Fibroblast of the aortic adventitia (primary cell): ENCODE results near the gene CENPP. TPM values are rescaled to one million over a fixed set of nuclear protein-coding genes. Genes with fewer than 3 reads are reported as not detected.

Experiments used
- DNase-seq: peaks from one replicate; pipeline ENCODE4 v3.0.0-alpha.2; 2010; ENCODE audit warnings: low read depth
- H3K4me3 ChIP-seq: 2 replicates; pipeline ENCODE4 v1.5.1; 2011; ENCODE audit warnings: low read depth, mild to moderate bottlenecking, control low read depth, low read length, moderate library complexity
- CTCF ChIP-seq: IDR thresholded peaks from 2 replicates; pipeline ENCODE4 v1.5.1; 2011; ENCODE audit warnings: mild to moderate bottlenecking, low read length, control low read depth, inconsistent platforms; ENCODE audit not compliant: insufficient read depth
- total RNA-seq: library from RNA; depleted of rRNA; stranded (reverse); fragments of >200 nt; gene quantifications from 2 replicates; pipeline ENCODE4 v1.2.3, GENCODE V29; 2012; ENCODE audit warnings: low replicate concordance

The CENPP gene
- total RNA-seq, 1 donor, result 19.3 TPM

DNA sequence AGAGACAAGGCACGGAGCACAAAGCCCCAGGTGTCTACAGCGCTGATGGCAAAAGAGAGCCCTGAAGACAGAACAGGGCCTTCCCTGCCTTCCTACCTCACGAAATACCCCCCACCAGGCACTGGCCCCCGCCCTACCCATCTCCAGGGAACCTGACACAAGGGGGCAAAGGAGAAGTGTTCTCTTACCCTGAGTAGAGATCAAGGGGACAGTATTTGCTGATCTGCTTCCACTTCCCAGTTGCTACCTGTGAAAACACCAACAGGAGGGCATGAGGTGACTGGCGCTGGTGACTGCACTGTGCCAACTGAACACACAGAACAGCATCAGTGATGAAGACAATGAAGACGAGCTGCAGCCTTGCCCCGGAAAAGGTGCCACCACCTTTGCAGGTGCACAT lies 316.8 kb downstream of the CENPP start:
- no peak for TF ChIP-seq CTCF
- no peak overlapping the region for H3K4me3 ChIP-seq
- DNase-seq, result no peak

- H3K4me3 ChIP-seq, result no peak overlapping the region
- TF ChIP-seq CTCF, result no peak
- no peak for DNase-seq
Observed at GRCh38 chr9:92644278-92644677, 318.5 kb downstream of the CENPP start.

GRCh38 chr9:92645041-92645440 lies 319.3 kb downstream of the CENPP start:
- no peak for DNase-seq
- TF ChIP-seq CTCF, result no peak
- H3K4me3 ChIP-seq, result no peak overlapping the region

- H3K4me3 ChIP-seq, result no peak overlapping the region
- DNase-seq, result no peak
- no peak for TF ChIP-seq CTCF
Observed at GRCh38 chr9:92647671-92648473, 322.1 kb downstream of the CENPP start.

GRCh38 chr9:92648474-92648971 lies 322.8 kb downstream of the CENPP start:
- no peak for DNase-seq
- H3K4me3 ChIP-seq, result no peak overlapping the region
- TF ChIP-seq CTCF, result no peak

DNA sequence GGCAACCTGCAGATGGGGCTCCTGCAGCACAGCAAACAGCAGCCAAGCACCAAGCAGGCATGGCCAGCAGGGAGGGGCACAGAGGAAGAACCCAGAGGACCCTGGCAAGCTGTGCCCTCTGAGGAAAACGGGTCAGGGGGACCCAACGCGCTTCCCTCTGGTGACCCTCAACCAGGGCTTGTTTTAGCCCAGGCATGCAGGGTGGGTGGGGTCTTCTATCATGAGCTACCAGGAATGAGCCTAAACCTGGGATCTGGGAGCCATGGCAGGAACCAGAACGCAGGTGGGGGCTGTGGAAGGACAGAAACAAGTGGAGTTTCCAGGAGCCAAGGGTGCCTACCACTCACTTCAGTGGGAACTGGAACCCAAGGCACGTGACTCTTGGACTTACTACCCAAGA lies 323.3 kb downstream of the CENPP start:
- DNase-seq, result no peak
- TF ChIP-seq CTCF, result no peak
- no peak overlapping the region for H3K4me3 ChIP-seq

GRCh38 chr9:92650296-92650695 lies 324.5 kb downstream of the CENPP start:
- TF ChIP-seq CTCF, result no peak
- no peak overlapping the region for H3K4me3 ChIP-seq
- no peak for DNase-seq
